T-helper 22 cell (primary cell): Measurements from ENCODE around the gene TSHZ2.
"Not testable (repeated sequence)": the region's sequence is repeated elsewhere in the genome, so short reads cannot be mapped to it uniquely, and the experiment has no call there.

ENCODE experiments used
- DNase-seq: peaks from one replicate; pipeline ENCODE4 v3.0.0-alpha.2; 2020; ENCODE audit warnings: low read depth

TSHZ2 gene

DNA sequence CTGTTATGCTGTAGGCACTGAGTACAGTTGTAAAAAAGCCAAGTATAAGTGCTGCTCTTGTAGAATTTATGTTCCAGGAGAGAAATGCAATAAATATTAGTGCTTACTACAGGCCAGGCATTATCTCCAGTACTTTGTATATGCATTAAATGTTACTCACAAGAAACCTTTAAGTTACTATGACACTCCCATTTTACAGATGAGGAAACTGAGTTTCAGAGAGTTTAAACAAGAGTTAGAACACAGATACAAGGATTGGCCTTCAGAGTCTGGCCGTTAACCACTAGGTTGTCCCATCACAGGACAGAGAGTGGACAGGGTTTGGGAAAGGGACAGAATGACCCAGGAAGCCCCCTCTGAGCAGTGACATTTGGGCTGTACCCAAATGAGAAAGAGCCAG, 347.0 kb downstream of the TSHZ2 start:
- DNase-seq: no peak

DNA sequence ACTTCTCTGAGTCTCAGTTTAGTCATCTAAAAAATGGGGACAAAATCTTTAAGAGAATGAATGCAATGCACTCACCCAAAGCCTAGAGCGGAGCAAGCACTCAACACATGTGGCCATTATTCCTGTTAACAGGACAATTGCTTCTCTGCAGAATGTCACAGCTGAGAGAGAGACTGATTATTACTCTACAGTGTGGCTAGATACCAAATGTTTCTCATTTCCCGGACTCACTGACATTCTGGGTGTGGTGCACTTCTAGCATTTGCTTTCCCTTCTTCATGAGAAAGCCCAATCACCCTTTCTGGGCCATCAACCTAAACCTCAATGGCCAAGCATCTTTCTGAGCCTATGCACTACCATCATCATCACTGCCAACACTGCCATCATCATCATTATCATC, 347.6 kb downstream of the TSHZ2 start:
- no peak for DNase-seq

DNA sequence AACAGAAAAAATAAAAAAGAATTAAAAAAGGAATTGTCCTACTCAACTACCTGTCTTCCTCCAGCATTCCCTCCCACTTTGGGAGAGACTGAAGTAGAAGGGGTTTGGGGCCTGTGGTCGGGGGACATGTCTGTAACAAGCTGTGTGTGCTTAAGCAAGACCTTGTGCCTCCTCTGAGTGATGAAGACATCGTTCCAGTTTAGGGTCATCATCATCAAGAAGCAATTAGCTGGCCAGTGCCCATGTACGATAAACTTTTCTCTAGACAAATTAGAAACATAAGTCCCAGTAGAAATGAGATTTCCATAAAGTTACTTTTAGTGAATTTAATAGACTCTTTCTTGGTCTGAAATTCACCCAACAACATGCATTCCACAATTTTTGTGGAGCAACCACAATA, 348.5 kb downstream of the TSHZ2 start:
- DNase-seq: no peak

DNA sequence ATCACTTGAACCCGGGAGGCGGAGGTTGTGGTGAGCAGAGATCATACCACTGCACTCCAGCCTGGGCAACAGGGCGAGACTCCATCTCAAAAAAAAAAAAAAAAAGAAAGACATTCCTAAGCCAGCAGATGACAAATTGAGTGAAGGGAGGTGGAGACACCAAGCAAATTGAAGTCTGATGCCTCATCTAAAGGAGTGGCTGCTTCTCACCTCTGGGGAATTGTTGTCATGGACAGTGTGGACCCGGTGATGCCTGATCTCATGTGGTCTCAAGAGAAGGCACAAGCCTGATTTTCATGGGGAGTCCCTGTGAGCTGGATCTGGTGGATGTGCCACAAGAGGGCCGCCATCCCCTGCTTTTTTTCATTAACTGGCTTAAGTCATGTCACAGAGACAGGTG, 349.4 kb downstream of the TSHZ2 start:
- DNase-seq: no peak

DNA sequence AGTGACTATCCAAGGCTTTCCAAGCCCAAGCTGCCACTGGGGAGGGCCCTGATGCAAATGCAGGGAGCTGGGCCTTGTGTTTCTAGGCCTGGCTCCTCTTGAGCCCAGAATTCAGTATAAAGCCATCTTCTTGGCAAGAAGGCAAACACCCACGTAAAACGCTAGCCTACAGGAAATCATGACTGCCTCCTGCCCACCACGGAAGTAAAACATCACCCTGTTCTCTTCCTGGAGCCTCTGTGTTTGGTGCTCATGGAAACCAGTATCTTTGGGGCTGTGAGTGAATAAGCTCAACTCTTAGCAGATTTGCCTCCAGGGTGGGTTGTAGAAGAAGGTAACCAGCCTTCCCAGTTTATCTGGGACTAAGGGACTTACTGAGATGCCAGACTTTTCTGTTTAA, 350.5 kb downstream of the TSHZ2 start:
- no peak for DNase-seq

DNA sequence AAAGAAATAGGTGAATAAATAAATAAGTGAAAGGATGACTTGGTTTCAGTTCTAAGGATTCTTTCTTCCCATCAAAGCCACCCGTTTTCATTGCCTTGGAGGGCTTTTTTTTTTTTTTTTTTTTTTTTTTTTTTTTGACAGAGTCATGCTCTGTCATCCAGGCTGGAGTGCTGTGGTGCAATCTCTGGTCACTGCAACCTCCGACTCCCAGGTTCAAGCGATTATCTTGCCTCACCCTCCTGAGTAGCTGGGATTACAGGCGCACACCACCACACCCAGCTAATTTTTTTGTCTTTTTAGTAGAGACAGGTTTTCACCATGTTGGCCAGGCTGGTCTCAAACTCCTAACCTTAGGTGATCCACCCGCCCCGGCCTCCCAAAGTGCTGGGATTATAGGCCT, 351.3 kb downstream of the TSHZ2 start:
- DNase-seq: not testable (repeated sequence)

DNA sequence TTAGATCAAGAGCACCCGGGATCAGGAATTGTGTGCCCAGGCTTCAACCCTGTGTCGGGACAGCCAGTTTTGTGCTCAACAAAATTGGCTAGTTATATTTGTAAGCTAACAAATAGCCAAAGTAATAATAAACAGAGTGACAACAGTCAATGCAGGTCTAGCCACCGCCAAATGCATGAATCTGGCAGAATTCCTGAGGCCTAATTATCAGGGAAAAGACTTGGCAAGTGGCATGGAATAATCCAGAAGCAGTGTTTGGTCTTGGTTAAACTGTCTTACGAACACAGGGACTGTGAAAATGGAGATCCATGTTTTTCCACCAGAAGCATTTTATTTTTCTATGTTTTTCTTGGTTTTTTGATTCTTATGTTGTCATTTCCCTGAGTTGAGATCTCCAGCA, 352.7 kb downstream of the TSHZ2 start:
- no peak for DNase-seq

DNA sequence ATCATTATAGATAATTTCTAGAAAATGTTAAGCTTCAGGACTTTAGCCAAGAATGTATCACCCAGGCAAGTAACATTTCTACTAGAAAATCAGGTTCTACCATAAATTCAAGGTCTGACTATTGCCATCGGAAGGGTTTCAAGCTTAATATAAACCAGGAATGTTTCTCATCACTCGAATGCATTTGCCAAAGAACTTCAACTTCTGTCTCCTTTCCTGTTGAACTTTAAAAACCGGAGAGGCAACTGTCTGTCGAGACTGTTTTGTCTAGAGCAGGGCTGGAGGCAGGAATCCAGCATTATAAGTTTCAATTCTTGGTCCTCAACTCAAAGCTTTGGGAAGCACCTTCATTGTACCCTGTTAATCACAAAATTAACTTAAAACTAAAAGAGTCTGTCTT, 356.8 kb downstream of the TSHZ2 start:
- DNase-seq: no peak

DNA sequence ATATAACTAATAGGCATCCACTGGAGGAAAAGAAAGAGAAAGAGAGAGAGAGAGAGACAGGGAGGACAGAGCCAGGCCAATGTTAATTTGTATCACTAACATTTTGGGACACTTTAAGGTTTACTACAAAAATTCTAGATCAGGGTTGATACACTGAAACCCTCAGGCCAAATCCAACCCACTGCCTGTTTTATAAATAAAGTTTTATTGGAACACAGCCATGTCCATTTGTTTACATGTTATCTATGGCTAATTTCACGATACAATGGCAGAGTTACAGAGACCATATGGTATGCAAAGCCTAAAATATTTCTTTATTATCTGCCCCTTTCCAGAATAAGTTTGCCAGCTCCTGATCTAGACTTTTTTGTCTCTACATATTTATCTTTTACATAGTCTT, 357.6 kb downstream of the TSHZ2 start:
- no peak for DNase-seq

DNA sequence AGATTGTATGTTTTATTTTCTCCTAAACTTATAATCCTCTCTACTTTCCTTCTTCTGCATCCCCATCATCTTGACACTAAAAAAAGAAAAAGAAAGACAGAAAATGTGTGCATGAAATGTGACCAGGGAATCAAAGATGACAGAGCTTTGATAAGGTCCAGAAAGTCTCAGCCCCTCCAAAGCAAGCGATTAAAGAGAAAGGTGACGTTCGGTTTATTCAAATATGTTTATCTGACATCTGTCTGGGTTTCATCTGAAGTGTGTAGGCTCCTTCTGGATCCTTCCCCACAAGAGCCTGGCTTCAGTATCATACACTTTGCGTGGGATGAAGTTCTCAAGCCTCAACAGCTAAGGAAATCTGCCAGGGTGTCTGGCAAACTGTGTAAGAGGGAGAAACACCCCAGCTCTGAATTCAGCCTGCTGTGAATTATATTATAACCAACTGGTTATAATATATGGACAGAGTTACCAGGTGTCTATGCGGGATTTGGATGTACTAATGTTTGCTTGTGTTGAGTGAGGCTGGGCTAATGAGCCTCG, 358.5 kb downstream of the TSHZ2 start:
- DNase-seq: no peak

DNA sequence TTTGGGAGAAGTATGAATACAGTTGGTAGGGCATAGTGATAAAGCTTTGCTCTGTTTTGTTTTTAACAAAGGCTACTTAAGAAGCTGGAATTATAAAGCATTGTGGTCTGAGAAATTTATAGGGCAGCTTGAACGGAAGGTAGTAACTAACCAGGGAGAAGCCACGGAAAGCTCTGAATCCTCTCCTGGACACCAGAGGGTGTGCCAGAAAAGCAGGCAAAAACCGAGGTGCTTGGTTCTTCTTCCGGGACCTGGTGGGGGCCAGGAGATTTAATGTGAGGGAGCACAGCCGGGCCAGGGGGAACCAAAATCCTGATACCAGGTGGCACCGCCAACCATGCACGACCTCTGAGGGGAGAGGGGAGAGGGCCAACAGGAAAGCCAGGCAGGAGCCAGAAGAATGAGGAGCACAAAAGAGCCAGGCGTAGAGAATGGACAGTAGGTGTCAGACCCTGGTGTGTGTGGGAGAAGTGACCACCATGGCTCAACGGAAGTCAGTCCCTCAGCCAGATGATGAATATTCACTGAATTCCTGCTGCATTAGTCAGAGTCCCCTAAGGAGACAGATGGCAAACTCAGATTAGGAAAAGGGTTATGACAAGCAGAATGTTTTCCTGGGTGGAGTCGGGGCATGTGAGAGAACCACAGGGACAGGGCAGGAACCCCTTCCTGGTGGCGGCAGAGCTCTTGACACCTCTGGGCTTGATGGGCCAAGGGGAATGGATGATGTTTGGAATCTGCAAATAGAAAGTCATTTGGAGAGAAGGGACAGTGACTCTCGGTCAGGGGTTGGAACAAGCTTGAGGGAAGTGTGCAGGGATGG, 359.2 kb downstream of the TSHZ2 start:
- no peak for DNase-seq

DNA sequence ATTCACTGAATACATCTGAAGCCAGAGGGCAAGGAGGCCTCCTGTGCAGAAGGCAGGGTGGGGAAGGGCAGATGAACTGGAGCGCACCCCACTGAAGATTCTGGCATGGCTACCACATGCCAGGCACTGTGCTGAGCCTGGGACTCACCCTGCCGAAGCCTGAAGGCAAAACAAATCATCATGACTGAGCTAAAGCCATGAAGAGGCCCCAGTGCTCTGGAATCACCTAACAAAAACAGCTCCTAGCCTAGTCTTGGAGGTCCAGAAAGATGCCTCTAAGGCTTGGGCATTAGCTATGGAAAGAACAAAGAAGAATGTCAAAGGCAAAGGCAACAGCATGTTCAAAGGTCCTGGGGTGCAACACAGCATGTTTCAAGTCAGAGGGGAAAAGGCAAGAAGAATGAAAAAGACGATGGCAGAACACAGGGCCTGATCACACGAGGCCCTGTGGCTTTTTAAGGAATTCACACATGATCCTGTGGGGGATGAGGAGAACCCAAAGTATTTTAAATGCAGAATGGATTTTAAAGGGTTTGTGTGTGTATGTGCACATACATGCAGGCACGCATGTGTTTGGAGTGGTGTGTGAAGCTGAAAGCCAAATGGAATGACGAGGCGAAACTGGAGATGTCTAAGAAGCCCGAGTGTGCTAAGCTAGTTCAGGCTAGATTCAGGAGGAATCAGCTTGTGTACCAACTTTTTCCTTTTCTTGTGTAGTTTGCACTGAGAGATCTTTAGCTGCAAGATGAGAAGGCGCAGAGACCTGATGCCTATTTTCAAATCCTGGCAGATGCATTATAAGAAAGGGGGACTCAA, 360.1 kb downstream of the TSHZ2 start:
- no peak for DNase-seq

DNA sequence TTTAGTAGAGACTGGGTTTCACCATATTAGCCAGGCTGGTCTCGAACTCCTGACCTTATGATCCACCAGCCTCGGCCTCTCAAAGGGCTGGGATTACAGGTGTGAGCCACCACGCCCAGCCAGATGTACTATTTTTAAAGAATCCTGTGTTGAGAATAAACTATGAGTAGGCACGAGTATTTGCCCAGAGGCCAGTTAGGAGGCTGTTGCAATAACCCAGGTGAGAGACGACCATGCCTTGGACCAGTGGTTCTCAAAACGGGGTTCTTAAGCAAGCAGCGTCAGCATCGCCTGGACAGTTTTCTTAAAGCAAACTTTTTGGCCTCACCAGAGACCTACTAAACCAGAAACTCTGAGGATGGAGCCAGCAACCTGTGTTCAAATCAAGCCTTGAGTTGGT, 362.7 kb downstream of the TSHZ2 start:
- DNase-seq: no peak

DNA sequence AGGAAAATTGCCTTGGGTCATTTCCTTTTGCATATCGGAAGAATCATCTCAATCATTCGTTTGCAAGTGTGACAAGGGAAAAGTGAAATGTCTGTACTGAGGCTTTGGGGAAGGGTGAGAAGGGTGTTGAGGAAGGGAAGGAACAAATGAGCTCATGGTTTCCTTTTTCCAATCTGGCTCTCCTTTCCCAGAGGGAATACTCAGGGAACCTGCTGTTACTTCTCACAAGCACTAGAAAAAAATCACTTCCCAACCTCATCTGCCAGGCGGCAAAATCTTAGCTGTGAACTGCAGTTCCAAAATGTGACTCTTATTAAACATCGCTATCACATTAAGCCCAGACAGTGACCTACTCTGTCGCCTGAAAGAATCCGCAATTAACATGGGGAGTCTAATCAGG, 363.4 kb downstream of the TSHZ2 start:
- no peak for DNase-seq

DNA sequence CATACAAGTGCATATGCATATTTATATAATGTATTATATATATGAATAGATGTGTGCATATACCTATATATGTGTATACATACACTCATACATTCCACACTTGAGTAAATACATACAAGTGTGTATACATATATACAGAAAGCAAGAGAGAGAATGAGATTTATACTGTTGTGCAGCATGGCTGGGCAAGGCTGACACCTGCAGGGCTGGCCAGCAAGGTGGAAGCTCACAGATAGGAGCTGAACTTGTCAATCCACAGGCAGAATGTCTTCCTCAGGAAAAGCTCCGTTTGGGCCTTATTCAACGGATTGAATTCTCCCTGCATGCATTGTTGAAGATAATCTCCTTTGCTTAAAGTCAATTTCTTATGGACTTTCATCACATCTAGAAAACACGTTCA, 364.7 kb downstream of the TSHZ2 start:
- DNase-seq: no peak

DNA sequence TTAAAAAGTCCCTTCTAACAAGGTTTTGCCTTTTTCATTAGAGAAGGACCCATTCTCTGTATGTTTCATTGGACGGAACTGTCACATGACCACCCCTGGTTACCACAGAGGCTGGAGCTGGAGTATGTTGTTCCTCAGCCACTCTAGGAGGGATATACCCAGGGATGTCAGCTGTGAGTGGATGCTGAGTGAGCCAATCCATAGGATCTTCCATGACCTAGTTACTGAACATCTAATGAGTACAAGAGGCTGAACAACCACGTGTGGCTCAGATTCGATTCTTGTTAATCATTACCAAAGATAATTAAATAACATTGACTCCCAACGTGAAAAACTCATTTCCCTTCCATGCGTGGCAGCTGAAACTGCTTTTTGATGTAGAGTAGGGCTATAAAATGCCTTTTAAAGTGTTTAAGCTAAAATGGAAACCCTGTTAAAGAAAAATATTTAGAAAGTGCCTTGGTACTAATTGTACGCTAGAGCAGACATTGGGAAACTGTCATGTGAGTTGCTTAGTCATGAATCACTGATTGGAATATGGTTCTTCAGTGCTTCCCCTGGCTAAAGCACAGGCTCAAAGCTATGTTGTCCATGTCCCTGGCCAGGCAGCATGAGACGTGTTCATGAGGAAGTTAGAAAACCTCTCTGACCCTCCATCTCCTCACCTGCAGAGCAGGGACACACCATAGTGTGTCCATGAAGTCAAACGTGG, 365.4 kb downstream of the TSHZ2 start:
- no peak for DNase-seq

DNA sequence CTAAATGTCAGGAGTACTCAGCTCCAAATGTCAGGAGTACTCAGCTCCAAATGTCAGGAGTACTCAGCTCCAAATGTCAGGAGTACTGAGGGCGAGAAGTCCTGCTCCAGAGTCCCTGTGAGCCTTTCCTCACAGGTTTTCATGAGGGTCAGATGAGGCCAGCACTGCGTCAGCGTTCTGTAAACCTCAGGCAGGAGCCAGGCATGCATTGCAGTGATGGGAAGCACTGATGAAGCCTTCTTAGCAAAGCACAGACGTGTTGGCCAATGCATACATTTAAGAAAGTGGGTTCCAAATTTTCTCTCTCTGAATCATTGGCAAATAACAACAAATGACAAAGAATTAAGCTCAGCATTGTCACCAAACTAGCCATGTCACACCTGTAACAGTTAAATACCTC, 366.6 kb downstream of the TSHZ2 start:
- no peak for DNase-seq

DNA sequence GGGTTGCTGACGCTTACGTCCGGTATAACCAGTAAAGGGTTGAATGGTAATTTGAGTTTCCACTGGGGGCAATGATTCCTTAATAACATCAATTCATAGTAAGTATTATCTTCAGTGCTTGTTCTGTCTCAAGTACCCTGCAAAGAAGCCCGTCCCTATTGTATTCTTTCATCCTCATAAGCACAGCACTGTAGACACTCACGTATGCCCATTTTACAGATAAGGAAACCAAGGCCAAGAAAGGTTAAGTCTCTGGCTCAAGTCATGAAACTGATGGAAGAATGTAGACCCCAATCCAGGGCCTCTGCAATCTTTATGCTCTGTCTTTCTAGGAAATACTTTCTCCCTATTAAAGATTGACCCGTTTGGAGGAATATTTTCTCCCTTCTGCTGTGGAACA, 370.3 kb downstream of the TSHZ2 start:
- no peak for DNase-seq

DNA sequence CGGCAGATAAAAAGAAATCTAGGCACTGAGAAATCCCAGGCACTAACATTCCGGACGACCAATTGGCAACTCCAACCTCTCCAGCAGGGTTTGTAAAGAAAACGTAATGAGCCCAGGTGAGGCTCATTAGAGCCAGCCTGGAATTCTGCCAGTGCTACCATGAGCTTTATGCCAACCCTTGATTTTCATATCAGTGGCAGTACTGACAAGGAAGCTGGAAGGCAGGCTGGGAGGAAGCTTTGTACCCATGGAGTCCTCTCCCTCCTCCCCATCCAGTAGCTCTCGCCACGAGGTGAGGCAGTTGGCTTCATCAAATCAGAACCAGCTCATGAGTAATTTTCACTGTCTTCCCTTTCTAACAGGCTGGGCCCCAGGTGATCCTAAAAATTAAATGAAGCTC, 371.3 kb downstream of the TSHZ2 start:
- no peak for DNase-seq

DNA sequence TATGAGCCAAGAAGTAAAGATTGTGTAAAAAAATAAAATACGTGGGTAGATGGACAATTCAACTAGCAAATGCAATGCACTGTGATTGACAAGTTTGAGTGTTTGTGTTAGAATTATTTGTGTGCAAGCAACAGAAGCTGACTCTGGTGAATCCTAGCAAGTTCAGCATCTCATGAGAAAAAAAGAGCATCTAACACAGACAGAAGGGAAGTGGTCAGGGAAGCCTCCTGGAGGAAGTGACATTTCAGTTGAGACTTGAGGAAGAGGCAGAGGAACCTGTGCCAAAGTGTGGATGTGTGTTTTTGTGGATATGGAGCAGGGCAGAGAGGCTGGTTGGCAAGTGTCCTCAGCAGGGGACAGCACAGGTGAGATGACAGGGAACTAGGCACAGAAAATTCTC, 372.7 kb downstream of the TSHZ2 start:
- no peak for DNase-seq

DNA sequence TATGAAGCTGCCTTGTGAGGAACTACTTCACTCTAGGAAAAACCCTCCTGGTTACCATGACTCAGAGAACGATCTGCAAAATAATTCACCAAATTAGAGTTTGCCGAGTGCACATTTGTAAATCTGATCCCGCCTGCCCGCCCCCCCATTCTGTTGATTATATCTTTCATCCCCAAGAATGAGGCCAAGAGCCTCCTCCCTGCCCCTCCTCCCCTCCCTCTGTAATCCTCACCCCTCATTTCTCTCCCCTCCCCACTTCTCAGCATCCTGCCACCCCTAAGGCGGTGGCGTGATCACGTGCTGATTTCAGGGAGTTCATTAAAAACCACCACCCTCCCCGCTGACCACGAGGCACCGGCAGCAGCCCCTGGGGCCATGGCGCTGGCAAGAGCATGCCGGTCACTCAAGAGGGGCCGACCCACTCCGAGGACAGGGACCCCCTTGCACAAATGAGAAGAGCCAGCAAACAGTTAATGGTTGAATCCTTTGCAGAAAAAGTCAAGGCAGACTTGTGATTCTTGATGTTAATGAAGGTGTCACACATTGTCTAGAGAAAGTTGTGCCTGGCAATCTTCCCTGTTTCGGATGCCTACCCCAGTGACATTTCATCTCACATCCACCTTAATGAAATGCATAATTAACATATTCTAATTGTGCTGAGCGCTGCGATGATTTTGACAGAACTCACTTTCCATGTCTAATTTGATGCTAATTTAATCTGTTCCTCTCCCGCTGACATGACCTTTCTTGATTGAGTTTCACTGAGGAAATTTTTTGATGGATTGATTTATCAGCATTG, 373.6 kb downstream of the TSHZ2 start:
- no peak for DNase-seq

DNA sequence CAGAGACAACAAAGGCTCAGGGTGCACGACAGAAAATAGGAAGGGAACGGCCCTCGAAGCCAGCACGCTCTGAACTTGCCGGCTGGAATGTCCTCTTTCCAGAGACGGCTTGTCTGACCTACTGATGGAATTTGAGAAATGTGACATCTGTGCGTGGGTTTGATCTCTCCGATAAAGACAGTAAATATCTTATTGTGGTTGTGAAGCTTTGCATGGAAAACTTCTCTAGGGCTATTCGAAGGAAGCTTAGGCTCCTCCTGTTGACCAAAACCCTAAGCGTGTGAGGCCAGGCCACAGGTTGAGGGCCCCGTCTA, 374.1 kb downstream of the TSHZ2 start:
- no peak for DNase-seq
